H9 (cell line): Measurements from ENCODE around the gene KCNMA1. TPM values are rescaled to one million over a fixed set of nuclear protein-coding genes. Genes with fewer than 3 reads are reported as not detected.

Experiments used
- DNase-seq: peaks from one replicate; pipeline ENCODE4 v3.0.0-alpha.2; 2017
- H2AFZ ChIP-seq: one replicate; pipeline ENCODE4 v1.6.1; 2013; ENCODE audit warnings: mild to moderate bottlenecking, low read length, control low read depth, moderate library complexity
- H2AK5ac ChIP-seq: 2 replicates; pipeline ENCODE4 v1.6.1; 2013; ENCODE audit warnings: low read length, control low read depth, mixed read lengths; ENCODE audit not compliant: insufficient read length
- H2BK120ac ChIP-seq: one replicate; pipeline ENCODE4 v1.6.1; 2013; ENCODE audit warnings: low read depth, mild to moderate bottlenecking, low read length, control low read depth, inconsistent platforms; ENCODE audit not compliant: poor library complexity, severe bottlenecking
- H2BK12ac ChIP-seq: 2 replicates; pipeline ENCODE4 v1.6.1; 2013; ENCODE audit warnings: low read length, control low read depth, mixed read lengths, low read depth; ENCODE audit not compliant: insufficient read length
- H2BK15ac ChIP-seq: 2 replicates; pipeline ENCODE4 v1.6.1; 2013; ENCODE audit warnings: low read depth, low read length, control low read depth
- H2BK20ac ChIP-seq: one replicate; pipeline ENCODE4 v1.6.1; 2013; ENCODE audit warnings: low read depth, mild to moderate bottlenecking, low read length, control low read depth, inconsistent platforms; ENCODE audit not compliant: poor library complexity, severe bottlenecking
- H2BK5ac ChIP-seq: 2 replicates; pipeline ENCODE4 v1.6.1; 2013; ENCODE audit warnings: low read length, control low read depth, mixed read lengths; ENCODE audit not compliant: insufficient read length
- H3K14ac ChIP-seq: 2 replicates; pipeline ENCODE4 v1.6.1; 2013; ENCODE audit warnings: low read length, control low read depth; ENCODE audit not compliant: insufficient read depth
- H3K18ac ChIP-seq: 2 replicates; pipeline ENCODE4 v1.6.1; 2013; ENCODE audit warnings: low read depth, mild to moderate bottlenecking, mixed read lengths, low read length, control low read depth; ENCODE audit not compliant: insufficient read length
- H3K23ac ChIP-seq: 2 replicates; pipeline ENCODE4 v1.6.1; 2013; ENCODE audit warnings: low read length, control low read depth, mixed read lengths, low read depth; ENCODE audit not compliant: insufficient read length
- H3K23me2 ChIP-seq: 2 replicates; pipeline ENCODE4 v1.6.1; 2013; ENCODE audit warnings: low read depth, mild to moderate bottlenecking, mixed read lengths, low read length, control low read depth; ENCODE audit not compliant: insufficient read length, poor library complexity, severe bottlenecking
- H3K27ac ChIP-seq: 2 replicates; pipeline ENCODE4 v1.5.1; 2013; ENCODE audit warnings: low read length, control low read depth, mixed read lengths, low read depth; ENCODE audit not compliant: insufficient read length
- H3K27me3 ChIP-seq: 2 replicates; pipeline ENCODE4 v1.6.1; 2013; ENCODE audit warnings: low read length, control low read depth, inconsistent platforms; ENCODE audit not compliant: insufficient read depth
- H3K4ac ChIP-seq: 2 replicates; pipeline ENCODE4 v1.6.1; 2013; ENCODE audit warnings: low read depth, mild to moderate bottlenecking, control low read depth, inconsistent platforms, low read length, moderate library complexity
- H3K4me1 ChIP-seq: 2 replicates; pipeline ENCODE4 v1.6.1; 2013; ENCODE audit warnings: low read length, control low read depth, inconsistent platforms; ENCODE audit not compliant: insufficient read depth
- H3K4me2 ChIP-seq: 2 replicates; pipeline ENCODE4 v1.6.1; 2013; ENCODE audit warnings: low read length, control low read depth, mixed read lengths; ENCODE audit not compliant: insufficient read length, insufficient read depth
- H3K56ac ChIP-seq: 2 replicates; pipeline ENCODE4 v1.6.1; 2013; ENCODE audit warnings: low read depth, mild to moderate bottlenecking, mixed read lengths, low read length, control low read depth; ENCODE audit not compliant: insufficient read length
- H3K79me1 ChIP-seq: 2 replicates; pipeline ENCODE4 v1.6.1; 2013; ENCODE audit warnings: low read depth, mild to moderate bottlenecking, moderate library complexity, low read length, control low read depth, inconsistent platforms; ENCODE audit not compliant: insufficient read depth, poor library complexity, severe bottlenecking
- H3K79me2 ChIP-seq: 2 replicates; pipeline ENCODE4 v1.6.1; 2013; ENCODE audit warnings: low read length, control low read depth, inconsistent platforms; ENCODE audit not compliant: insufficient read depth
- H3K9ac ChIP-seq: 2 replicates; pipeline ENCODE4 v1.6.1; 2013; ENCODE audit warnings: low read length, control low read depth, mixed read lengths; ENCODE audit not compliant: insufficient read length; ENCODE audit errors: extremely low read depth
- H3K9me3 ChIP-seq: one replicate; pipeline ENCODE4 v1.6.1; 2013; ENCODE audit warnings: low read depth, low read length, inconsistent platforms; ENCODE audit not compliant: control insufficient read depth
- H3T11ph ChIP-seq: one replicate; pipeline ENCODE4 v1.6.1; 2013; ENCODE audit warnings: mild to moderate bottlenecking, low read length, control low read depth, inconsistent platforms
- H4K20me1 ChIP-seq: one replicate; pipeline ENCODE4 v1.6.1; 2013; ENCODE audit not compliant: control insufficient read depth, insufficient read length, insufficient read depth
- H4K5ac ChIP-seq: 2 replicates; pipeline ENCODE4 v1.6.1; 2013; ENCODE audit warnings: low read depth, mild to moderate bottlenecking, mixed read lengths, low read length, control low read depth; ENCODE audit not compliant: insufficient read length
- H4K8ac ChIP-seq: replicated peaks from 2 replicates; pipeline ENCODE4 v1.6.1; 2013; ENCODE audit warnings: low read length, control low read depth, mixed read lengths, low read depth; ENCODE audit not compliant: insufficient read length
- H4K91ac ChIP-seq: 2 replicates; pipeline ENCODE4 v1.6.1; 2013; ENCODE audit warnings: low read depth, mild to moderate bottlenecking, moderate library complexity, mixed read lengths, low read length, control low read depth; ENCODE audit not compliant: insufficient read length
- H3K27ac Mint-ChIP-seq, 3 experiments: 2 replicates in 2 of 3; 3 replicates in 1 of 3; pipeline ENCODE4 v1.8.0; 2020 to 2021; ENCODE audit warnings: mixed read lengths in 3 of 3, mild to moderate bottlenecking in 1 of 3, moderate library complexity in 1 of 3
- H3K27me3 Mint-ChIP-seq: 2 replicates; pipeline ENCODE4 v1.8.0; 2021; ENCODE audit warnings: low read depth, mild to moderate bottlenecking, moderate library complexity, mixed read lengths
- H3K36me3 Mint-ChIP-seq, 3 experiments: 2 replicates in 2 of 3; 3 replicates in 1 of 3; pipeline ENCODE4 v1.8.0; 2020 to 2021; ENCODE audit warnings: low read depth in 3 of 3, mixed read lengths in 3 of 3; ENCODE audit not compliant: insufficient read depth in 1 of 3
- H3K4me1 Mint-ChIP-seq, 2 experiments: 2 replicates each; pipeline ENCODE4 v1.8.0; 2020; ENCODE audit warnings: mixed read lengths in 2 of 2
- H3K4me3 Mint-ChIP-seq, 2 experiments: 2 replicates in 1 of 2; 3 replicates in 1 of 2; pipeline ENCODE4 v1.8.0; 2020 to 2021; ENCODE audit warnings: mild to moderate bottlenecking in 2 of 2, mixed read lengths in 2 of 2, moderate library complexity in 1 of 2
- H3K9me3 Mint-ChIP-seq, 2 experiments: 2 replicates in 1 of 2; 3 replicates in 1 of 2; pipeline ENCODE4 v1.8.0; 2020; ENCODE audit warnings: mild to moderate bottlenecking in 2 of 2, mixed read lengths in 2 of 2, moderate library complexity in 1 of 2
- CTCF ChIP-seq: fragments of 200-600 bp; sonication (generic); conservative IDR thresholded peaks from 3 replicates; pipeline ENCODE4 v1.8.0; 2021; ENCODE audit warnings: antibody characterized with exemption, mild to moderate bottlenecking
- WGBS: extraction: QIAGEN DNeasy Blood & Tissue Kit; methylation state at CpG from one replicate; pipeline ENCODE4 v1.1.7; 2013; ENCODE audit warnings: missing lambda C conversion rate, low lambda C conversion rate, mixed read lengths; ENCODE audit not compliant: insufficient read length; ENCODE audit errors: extremely low coverage; 5-methylcytosine and 5-hydroxymethylcytosine counted together
- total RNA-seq: library from RNA; stranded (reverse); gene quantifications from 2 replicates; pipeline ENCODE4 v1.2.1, GENCODE V29; 2021

Gene KCNMA1
- total RNA-seq, 1 experiment from 2014 or later, result 2.0 TPM

GRCh38 chr10:77027141-77027540 is 610.5 kb downstream of the KCNMA1 start:
- Mint-ChIP-seq H3K36me3 (no peaks in the 10 kb centered on the region), H3K4me1 (peaks cover 3 to 6% of the 10 kb centered on the region in 2 experiments), H3K27ac (no peak overlapping the region), H3K27me3 (no peaks in the 10 kb centered on the region; the same call in 1 of the 2 replicates), H3K4me3 (no peak overlapping the region), H3K9me3 (no peaks in the 10 kb centered on the region)
- Histone ChIP-seq H3K9me3 (no peaks in the 10 kb centered on the region), H3K27me3 (no peaks in the 10 kb centered on the region), H2BK120ac (no peak overlapping the region), H3K9ac (no peak overlapping the region), H3K23ac (no peak overlapping the region), H3K4me2 (no peak overlapping the region), H2BK20ac (no peak overlapping the region), H2BK15ac (no peak overlapping the region), H3K56ac (no peak overlapping the region), H2AFZ (no peak overlapping the region), H2BK12ac (no peak overlapping the region), H4K91ac (no peak overlapping the region), H4K8ac (no peak overlapping the region), H4K20me1 (peaks cover 3% of the 10 kb centered on the region), H3K23me2 (no peaks in the 10 kb centered on the region), H3K79me2 (no peaks in the 10 kb centered on the region), H2BK5ac (no peak overlapping the region), H2AK5ac (no peak overlapping the region), H3T11ph (no peak overlapping the region), H3K18ac (no peak overlapping the region), H3K4me1 (no peaks in the 10 kb centered on the region; the same call in 1 of the 2 replicates), H3K27ac (no peak overlapping the region), H3K14ac (no peak overlapping the region), H3K4ac (no peak overlapping the region), H3K79me1 (no peaks in the 10 kb centered on the region), H4K5ac (no peak overlapping the region)
- TF ChIP-seq CTCF, result no peak
- WGBS, result no CpG with 5 or more reads among the region's 2 CpGs
- no peak for DNase-seq
